Neural progenitor cell (in vitro differentiated cells): ENCODE measurements around the gene FBXW5.

Experiments used
- CTCF ChIP-seq: fragments of 200-600 bp; sonication (generic); IDR thresholded peaks from 2 replicates; pipeline ENCODE4 v1.5.1; 2017; ENCODE audit warnings: antibody characterized with exemption, mild to moderate bottlenecking
- EZH2phosphoT487 ChIP-seq: fragments of 200-600 bp; sonication (generic); IDR thresholded peaks from 2 replicates; pipeline ENCODE4 v1.6.1; 2017; ENCODE audit warnings: antibody characterized with exemption

- TF ChIP-seq CTCF = no peak
- no peak for TF ChIP-seq EZH2phosphoT487
Measured at GRCh38 chr9:136969150-136969549, 24.6 kb upstream of the FBXW5 start.
